DMS53 (cell line): ENCODE results near the gene FOXR1.

ENCODE experiments used
- DNase-seq: peaks from one replicate; lab custom pipeline; 2025; lab: John Stamatoyannopoulos, UW

FOXR1 gene, protein sequence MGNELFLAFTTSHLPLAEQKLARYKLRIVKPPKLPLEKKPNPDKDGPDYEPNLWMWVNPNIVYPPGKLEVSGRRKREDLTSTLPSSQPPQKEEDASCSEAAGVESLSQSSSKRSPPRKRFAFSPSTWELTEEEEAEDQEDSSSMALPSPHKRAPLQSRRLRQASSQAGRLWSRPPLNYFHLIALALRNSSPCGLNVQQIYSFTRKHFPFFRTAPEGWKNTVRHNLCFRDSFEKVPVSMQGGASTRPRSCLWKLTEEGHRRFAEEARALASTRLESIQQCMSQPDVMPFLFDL

DNA sequence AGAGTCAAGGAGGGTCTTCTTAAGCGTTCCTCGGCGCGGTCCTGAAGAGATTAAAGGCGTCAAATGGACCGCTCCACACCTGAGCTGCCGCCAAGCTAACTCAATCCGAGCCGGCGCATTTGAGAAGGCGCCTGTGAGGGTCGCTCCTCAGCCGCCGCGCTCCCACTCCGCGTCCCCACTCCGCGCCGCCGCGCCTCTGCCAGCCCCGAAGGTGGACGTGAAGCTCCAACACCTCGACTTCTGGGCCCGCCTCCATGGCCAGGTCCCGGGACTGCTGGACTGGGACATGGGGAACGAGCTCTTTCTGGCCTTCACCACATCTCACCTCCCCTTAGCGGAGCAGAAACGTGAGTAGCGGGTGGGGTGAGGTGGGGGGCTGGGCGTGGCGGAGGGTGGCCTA, at the start of gene FOXR1:
FOXR1 (plus strand) TSS at position 116 of the 400 bp plus-strand sequence; CDS start at position 287, 171 bp downstream.
- no peak for DNase-seq

GRCh38 chr11:118921929-118922744, 49.4 kb upstream of the FOXR1 start:
- peak; percentile 62 for DNase-seq

DNA sequence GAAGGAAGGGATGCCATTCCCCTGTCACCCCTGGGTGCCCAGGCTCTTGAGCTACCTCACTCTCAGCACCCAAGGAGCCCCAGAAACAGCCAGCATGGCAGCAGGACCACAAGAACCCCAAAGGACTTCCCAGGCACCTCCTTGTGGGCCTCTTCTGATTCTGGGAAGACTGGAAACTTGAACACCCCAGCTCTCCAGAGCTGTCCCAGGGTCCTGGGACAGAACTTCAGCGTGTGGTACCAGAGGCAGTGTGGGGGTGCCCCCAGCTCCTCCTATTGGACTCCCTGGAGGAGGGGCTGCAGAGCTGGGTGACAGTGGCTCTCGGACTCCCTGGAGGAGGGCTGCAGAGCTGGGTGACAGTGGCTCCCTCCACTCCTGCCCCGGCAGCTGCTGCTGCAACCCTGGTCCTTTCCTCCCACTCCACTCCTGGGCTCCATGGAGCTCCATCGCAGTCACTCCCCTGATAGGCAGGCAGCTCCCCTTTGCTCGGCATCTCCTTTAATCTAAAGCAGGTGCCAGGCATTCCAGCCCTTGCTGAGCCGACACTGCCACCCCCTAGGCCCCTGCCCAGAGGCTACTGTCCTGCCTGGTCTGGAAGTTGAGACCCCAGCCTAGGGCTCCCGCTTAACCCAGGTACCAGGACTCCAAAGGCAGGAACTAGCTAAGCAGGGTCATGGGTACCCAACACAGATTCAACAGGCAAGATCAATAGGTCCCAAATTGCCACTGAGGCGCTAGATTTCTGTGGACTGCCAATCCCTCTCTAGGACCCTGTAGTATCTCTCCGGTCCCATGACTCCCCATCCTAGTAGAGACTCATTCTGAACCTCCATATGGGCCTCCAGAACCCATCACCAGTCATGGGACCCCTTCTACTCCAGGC, 48.6 kb upstream of the FOXR1 start:
- no peak for DNase-seq

GRCh38 chr11:118923721-118924587, 47.6 kb upstream of the FOXR1 start:
- DNase-seq = no peak

DNA sequence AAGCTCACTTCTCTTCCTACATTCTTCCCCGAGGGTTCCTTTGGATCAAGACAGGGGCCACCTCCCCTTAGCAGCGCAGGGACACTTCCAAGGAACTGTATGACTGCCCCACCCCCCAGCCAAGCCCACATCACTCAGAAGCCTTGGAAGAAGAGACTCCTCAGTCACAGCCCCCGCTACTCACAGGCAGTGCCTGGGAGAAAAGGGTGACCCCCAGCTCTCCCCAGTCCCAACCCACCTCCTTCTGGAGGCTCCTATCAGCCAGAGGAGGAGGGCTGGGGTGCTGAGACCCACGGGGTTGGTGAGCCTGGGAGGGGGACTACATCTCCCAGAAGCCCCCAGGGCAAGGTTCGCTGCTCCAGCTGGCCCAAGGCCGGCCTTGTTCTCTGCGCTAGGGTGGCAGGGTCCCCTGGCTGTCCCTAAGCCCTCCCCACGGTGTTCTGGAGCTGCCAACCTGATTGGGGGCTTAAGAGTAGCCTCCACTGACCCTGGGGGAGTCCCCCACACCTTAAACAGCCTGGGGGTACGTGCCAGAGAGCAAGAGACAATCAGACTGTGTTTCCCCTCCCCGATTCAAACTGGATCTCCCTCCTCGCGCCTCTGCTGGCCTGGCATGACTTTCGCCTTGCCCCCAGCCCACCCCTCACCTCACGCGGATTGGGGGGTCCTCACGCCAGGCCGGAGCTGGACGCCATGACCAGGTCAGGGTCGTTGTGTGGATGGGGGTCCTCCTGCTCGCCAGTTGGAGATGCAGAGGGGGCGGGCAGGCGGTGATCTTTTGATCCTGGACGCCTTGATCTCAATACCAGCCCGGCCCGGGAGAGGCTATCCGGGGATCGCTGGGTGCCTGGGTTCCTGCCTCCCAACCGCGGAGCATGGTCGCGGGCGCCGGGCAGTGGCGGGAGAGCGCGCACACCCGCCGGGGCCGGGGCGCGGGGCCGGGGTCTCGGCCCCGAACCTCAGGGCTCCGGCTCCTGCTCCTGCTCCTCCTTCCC, 46.7 kb upstream of the FOXR1 start:
- peak; percentile 71 for DNase-seq

- DNase-seq = no peak
Observed at GRCh38 chr11:118927554-118928100, 43.9 kb upstream of the FOXR1 start.

- DNase-seq = peak; percentile 98
Observed at GRCh38 chr11:118928101-118928869, 43.3 kb upstream of the FOXR1 start.

DNA sequence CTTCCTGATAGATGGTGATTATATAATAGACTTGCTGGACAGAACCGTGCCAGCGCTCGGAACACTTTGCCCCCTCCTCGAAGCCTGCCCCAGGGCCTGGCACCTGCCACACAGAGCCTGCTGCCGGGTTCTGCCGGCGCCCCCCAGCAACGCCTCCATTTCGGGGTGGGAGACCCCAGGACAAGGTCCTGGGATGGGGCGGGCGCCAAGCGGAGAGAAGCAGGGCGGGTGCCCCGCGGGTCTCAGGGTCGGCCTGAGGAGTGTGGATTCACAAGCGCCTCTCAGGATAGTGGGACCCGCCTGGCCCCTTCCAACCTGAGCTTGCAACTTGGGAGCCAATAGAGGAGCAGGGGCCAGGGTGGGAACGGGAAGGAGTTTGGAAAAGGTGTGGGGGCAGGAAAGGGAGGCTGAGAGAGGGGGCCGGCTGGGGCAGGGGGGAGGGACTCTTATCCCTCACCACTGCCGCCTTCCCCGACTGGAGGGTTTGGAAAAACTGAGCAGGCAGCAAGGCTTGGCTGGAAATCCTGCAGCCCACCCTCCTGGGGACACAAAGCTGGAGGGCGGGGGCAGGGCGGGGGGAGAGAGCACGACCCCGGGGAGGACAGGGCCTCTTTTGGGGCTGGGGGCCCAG, 42.6 kb upstream of the FOXR1 start:
- peak; percentile 88 for DNase-seq

GRCh38 chr11:118929501-118930093, 42.0 kb upstream of the FOXR1 start:
- DNase-seq = peak; percentile 93

DNA sequence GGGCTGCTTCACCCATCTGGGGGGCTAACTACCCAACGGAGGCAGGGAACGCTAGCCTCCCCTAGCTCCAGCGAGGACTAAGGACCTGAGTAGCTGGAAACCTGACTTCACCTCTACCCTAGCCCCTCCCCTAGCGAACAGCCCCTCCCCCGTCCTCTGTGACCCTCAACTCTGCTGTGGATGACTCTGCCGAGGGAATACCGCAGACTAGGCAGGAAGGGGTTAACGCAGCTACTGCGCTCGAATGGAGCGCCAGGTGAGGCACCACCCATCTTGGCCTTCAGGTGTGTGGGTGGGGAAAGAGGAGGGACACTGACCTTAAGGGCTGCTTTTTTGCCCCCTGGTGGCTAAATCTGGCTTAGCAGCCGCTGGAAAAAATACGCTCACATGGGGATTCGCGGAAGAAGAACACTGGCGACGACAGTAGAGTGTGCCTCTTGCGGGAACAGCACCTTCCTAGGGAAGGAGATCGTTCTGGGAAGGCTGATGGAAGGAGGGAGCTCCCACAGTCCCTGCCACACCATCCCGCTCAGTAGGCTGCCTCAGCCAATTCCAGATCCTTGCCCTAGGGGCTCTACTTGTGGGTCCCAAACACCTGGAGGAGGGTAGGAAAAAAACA, 41.4 kb upstream of the FOXR1 start:
- peak; percentile 99 for DNase-seq

- no peak for DNase-seq
Observed at GRCh38 chr11:118931571-118931970, 40.0 kb upstream of the FOXR1 start.

- no peak for DNase-seq
Observed at GRCh38 chr11:118933486-118933885, 38.1 kb upstream of the FOXR1 start.

- DNase-seq = no peak
Observed at GRCh38 chr11:118935376-118935775, 36.2 kb upstream of the FOXR1 start.

GRCh38 chr11:118938491-118939403, 32.8 kb upstream of the FOXR1 start:
- DNase-seq = peak; percentile 67

GRCh38 chr11:118939404-118939915, 32.1 kb upstream of the FOXR1 start:
- DNase-seq = no peak

DNA sequence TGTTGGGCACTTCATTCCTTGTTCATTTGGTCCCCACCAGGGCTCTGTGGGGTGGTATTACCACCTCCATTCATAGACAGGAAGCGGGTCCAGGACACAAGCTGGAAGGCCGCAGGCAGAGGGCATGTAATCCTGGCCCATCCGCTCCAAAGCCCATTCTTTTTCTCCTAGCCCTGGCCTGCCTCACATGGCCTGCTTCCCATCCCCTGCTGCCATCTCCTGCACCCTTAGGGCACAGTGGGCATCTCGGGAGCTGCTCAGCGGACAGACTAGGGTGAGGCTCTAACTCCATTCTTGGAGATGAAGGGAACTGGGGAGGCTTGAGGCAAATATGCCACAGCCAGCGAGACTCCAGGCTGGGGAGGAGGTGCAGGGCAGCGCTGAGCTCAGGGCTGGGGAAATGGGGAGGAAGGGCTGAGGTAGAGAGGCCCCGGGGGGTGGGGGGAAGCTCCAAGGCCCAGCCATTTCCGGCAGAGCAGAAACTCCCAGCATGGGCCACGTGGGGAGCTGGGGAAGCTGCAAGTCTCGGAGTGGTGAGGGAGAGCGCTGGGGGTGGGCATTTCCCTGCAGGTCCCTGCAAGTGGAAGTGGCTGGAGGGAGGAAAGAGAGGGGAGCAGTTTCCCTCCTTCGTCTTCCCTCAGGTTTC, 31.5 kb upstream of the FOXR1 start:
- no peak for DNase-seq
